Endodermal cell (in vitro differentiated cells): ENCODE measurements around the gene KCNJ13. TPM values are rescaled to one million over a fixed set of nuclear protein-coding genes. Genes with fewer than 3 reads are reported as not detected.

ENCODE experiments used
- DNase-seq: peaks from one replicate; pipeline ENCODE4 v3.0.0-alpha.2; 2017
- H3K27ac ChIP-seq: 2 replicates; pipeline ENCODE4 v1.5.1; 2013; ENCODE audit warnings: mild to moderate bottlenecking, low read depth, low read length, moderate library complexity
- H3K27me3 ChIP-seq: 2 replicates; pipeline ENCODE4 v1.6.1; 2013; ENCODE audit warnings: mild to moderate bottlenecking, low read length, moderate library complexity; ENCODE audit not compliant: insufficient read depth, control insufficient read depth, poor library complexity, severe bottlenecking
- H3K36me3 ChIP-seq: 2 replicates; pipeline ENCODE4 v1.7.0; 2013; ENCODE audit warnings: mild to moderate bottlenecking, low read length, moderate library complexity; ENCODE audit not compliant: control insufficient read depth, insufficient read depth
- H3K4me1 ChIP-seq: one replicate; pipeline ENCODE4 v1.7.0; 2013; ENCODE audit warnings: low read length; ENCODE audit not compliant: control insufficient read depth, insufficient read depth
- H3K4me3 ChIP-seq: 2 replicates; pipeline ENCODE4 v1.5.1; 2013; ENCODE audit warnings: mild to moderate bottlenecking, low read length, moderate library complexity
- H3K9ac ChIP-seq: 2 replicates; pipeline ENCODE4 v1.6.1; 2013; ENCODE audit warnings: mild to moderate bottlenecking, low read length, moderate library complexity; ENCODE audit not compliant: poor library complexity, severe bottlenecking; ENCODE audit errors: extremely low read depth
- H3K9me3 ChIP-seq: 2 replicates; pipeline ENCODE4 v1.6.1; 2013; ENCODE audit warnings: mild to moderate bottlenecking, low read length, moderate library complexity; ENCODE audit not compliant: control insufficient read depth
- H3K27ac Mint-ChIP-seq: 2 replicates; pipeline ENCODE4 v1.8.0; 2020; ENCODE audit warnings: mixed read lengths
- H3K27me3 Mint-ChIP-seq: 2 replicates; pipeline ENCODE4 v1.8.0; 2021; ENCODE audit warnings: mild to moderate bottlenecking, mixed read lengths; ENCODE audit not compliant: insufficient read depth
- H3K36me3 Mint-ChIP-seq: 2 replicates; pipeline ENCODE4 v1.8.0; 2020; ENCODE audit warnings: low read depth, mixed read lengths
- H3K4me1 Mint-ChIP-seq: 2 replicates; pipeline ENCODE4 v1.8.0; 2020; ENCODE audit warnings: mixed read lengths
- H3K4me3 Mint-ChIP-seq: 2 replicates; pipeline ENCODE4 v1.8.0; 2020; ENCODE audit warnings: mild to moderate bottlenecking, moderate library complexity, mixed read lengths
- H3K9me3 Mint-ChIP-seq: 2 replicates; pipeline ENCODE4 v1.8.0; 2020; ENCODE audit warnings: mild to moderate bottlenecking, mixed read lengths
- WGBS, 2 experiments: methylation state at CpG; one replicate each; pipeline versions ENCODE4 v1.1.5 to v1.1.7; 2013; ENCODE audit warnings: missing lambda C conversion rate in 2 of 2, mixed read lengths in 1 of 2; ENCODE audit not compliant: insufficient coverage in 1 of 2, insufficient read length in 1 of 2; 5-methylcytosine and 5-hydroxymethylcytosine counted together
- total RNA-seq, 2 donors: library from RNA; stranded (reverse); fragmentation: NEBNext Ultra II Directional in 1 of 2; extraction: Animal tissue kit (Norgen Biotek cat#: 25700) in 1 of 2; gene quantifications; 2 replicates in 1 of 2; 3 replicates in 1 of 2; pipeline ENCODE4 v1.2.1, GENCODE V29; 2021
- TF ChIP-seq, protein P1 (sequence below): fragments of 200-600 bp; sonication (generic); conservative IDR thresholded peaks from 2 replicates; pipeline ENCODE4 v1.5.0; 2021; ENCODE audit warnings: antibody characterized with exemption, mild to moderate bottlenecking

KCNJ13 gene
- total RNA-seq, 2 donors from 2014 or later = 0.15 to 1.0 TPM

DNA sequence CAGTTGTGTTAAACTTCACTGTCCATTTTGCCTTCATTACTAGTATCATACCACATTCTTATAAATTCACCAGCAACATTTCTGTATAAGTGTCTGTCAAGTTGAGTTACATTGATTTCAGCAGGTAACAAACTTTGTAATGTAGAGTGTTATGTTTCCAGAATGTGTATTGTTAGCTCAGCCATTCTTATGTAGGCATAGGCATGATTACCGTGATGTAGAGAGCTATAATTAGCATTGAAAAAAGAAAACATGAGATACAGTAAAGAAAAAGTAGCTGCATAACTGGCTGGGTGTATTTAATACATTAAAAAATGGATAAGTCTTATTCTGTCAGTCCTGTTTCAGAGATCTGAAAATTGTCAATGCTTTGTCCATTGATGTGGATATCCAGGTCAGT is 8.5 kb downstream of the KCNJ13 start:
- DNase-seq = no peak
- WGBS, 2 experiments = 94 to 100% methylated on average over 1 of the region's 1 CpG
- no peak overlapping the region for H3K27ac Mint-ChIP-seq
- no peaks in the 10 kb centered on the region for H3K27me3 Mint-ChIP-seq
- H3K36me3 Mint-ChIP-seq = peaks cover 53% of the 10 kb centered on the region
- peaks cover 10% of the 10 kb centered on the region for H3K4me1 ChIP-seq
- TF ChIP-seq, protein P1, sequence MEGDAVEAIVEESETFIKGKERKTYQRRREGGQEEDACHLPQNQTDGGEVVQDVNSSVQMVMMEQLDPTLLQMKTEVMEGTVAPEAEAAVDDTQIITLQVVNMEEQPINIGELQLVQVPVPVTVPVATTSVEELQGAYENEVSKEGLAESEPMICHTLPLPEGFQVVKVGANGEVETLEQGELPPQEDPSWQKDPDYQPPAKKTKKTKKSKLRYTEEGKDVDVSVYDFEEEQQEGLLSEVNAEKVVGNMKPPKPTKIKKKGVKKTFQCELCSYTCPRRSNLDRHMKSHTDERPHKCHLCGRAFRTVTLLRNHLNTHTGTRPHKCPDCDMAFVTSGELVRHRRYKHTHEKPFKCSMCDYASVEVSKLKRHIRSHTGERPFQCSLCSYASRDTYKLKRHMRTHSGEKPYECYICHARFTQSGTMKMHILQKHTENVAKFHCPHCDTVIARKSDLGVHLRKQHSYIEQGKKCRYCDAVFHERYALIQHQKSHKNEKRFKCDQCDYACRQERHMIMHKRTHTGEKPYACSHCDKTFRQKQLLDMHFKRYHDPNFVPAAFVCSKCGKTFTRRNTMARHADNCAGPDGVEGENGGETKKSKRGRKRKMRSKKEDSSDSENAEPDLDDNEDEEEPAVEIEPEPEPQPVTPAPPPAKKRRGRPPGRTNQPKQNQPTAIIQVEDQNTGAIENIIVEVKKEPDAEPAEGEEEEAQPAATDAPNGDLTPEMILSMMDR = no peak
- H3K9ac ChIP-seq = no peak overlapping the region
- H3K9me3 Mint-ChIP-seq = no peaks in the 10 kb centered on the region
- H3K4me3 ChIP-seq = no peak overlapping the region
- peaks cover 24% of the 10 kb centered on the region for H3K4me1 Mint-ChIP-seq
- no peaks in the 10 kb centered on the region for H3K9me3 ChIP-seq
- peaks cover 76% of the 10 kb centered on the region for H3K36me3 ChIP-seq
- H3K27ac ChIP-seq = no peak overlapping the region
- H3K27me3 ChIP-seq = no peaks in the 10 kb centered on the region
- no peak overlapping the region for H3K4me3 Mint-ChIP-seq

DNA sequence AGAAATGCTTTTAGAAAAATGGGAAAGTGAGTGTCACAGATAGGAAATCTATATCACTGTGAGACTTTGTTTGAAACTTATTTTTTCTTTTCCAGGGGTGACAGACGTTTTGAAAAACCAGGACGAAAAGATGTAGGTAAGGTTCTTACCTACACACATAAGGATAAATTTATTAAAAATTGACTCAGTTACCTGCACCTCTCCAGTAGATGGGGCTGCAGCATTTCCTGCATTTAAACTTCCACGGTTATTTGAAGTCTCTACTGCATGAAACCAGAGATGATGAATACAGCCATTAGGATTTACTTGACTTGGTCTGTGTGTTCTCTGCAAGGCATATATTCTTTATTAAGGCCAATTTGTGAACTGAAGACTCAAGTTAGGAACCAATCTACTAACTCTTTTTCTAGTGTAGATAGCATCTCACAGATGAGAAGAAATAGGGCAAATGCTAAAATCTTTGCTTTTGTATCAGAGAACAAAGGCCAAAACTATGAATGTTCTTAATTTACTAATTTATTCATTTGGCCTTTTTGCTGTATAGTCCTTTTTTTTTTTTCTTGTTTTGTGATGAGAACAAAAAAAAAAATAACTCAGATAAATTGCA is 15.0 kb downstream of the KCNJ13 start:
- no peak overlapping the region for H3K9ac ChIP-seq
- TF ChIP-seq, protein P1 = peak; percentile 79
- peaks cover 67% of the 10 kb centered on the region for H3K36me3 ChIP-seq
- H3K4me1 ChIP-seq = no peaks in the 10 kb centered on the region
- peaks cover 38% of the 10 kb centered on the region for H3K36me3 Mint-ChIP-seq
- no peak overlapping the region for H3K4me3 ChIP-seq
- H3K27me3 Mint-ChIP-seq = no peaks in the 10 kb centered on the region
- H3K4me1 Mint-ChIP-seq = peaks cover 18% of the 10 kb centered on the region
- H3K27me3 ChIP-seq = no peaks in the 10 kb centered on the region
- peak; percentile 55 for DNase-seq
- H3K4me3 Mint-ChIP-seq = no peak overlapping the region
- no peak overlapping the region for H3K27ac Mint-ChIP-seq
- H3K27ac ChIP-seq = no peak overlapping the region
- no peaks in the 10 kb centered on the region for H3K9me3 Mint-ChIP-seq
- no peaks in the 10 kb centered on the region for H3K9me3 ChIP-seq
- WGBS, 2 experiments = 79 to 85% methylated on average over 1 to 3 of the region's 3 CpGs

DNA sequence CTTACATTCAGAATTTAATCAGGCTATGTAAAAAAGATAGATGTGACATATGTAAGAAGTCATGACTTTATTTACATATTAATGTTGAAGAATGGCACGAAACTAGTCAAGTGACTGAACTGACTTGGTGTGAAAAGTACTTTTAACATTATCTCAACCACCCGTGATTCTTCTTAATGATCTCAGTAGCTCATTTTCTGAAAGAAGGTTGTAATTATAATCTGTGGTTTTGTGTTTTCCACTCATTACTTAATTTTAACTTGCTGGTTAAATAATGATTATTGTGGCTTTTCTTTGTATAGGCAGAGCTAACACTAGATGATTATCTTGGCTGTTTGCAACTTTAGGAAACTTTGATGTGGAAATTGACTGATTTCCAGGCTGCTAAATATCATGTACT is 18.5 kb downstream of the KCNJ13 start:
- H3K4me3 Mint-ChIP-seq = no peak overlapping the region

More for the DNA sequence above, 18.5 kb downstream of the KCNJ13 start:
- Histone ChIP-seq H3K9ac (no peak overlapping the region), H3K27ac (no peak overlapping the region), H3K9me3 (no peaks in the 10 kb centered on the region), H3K4me1 (no peaks in the 10 kb centered on the region), H3K36me3 (peaks cover 52% of the 10 kb centered on the region), H3K4me3 (no peak overlapping the region), H3K27me3 (no peaks in the 10 kb centered on the region)
- Mint-ChIP-seq H3K36me3 (peaks cover 29% of the 10 kb centered on the region), H3K27ac (no peak overlapping the region), H3K4me1 (peaks cover 7% of the 10 kb centered on the region), H3K9me3 (no peaks in the 10 kb centered on the region), H3K27me3 (no peaks in the 10 kb centered on the region)
- WGBS, 2 experiments = 93 to 100% methylated on average over 1 to 2 of the region's 2 CpGs
- DNase-seq = no peak
- TF ChIP-seq, protein P1 = no peak
